ENCODE results near the gene BPIFB2.

The BPIFB2 gene

DNA sequence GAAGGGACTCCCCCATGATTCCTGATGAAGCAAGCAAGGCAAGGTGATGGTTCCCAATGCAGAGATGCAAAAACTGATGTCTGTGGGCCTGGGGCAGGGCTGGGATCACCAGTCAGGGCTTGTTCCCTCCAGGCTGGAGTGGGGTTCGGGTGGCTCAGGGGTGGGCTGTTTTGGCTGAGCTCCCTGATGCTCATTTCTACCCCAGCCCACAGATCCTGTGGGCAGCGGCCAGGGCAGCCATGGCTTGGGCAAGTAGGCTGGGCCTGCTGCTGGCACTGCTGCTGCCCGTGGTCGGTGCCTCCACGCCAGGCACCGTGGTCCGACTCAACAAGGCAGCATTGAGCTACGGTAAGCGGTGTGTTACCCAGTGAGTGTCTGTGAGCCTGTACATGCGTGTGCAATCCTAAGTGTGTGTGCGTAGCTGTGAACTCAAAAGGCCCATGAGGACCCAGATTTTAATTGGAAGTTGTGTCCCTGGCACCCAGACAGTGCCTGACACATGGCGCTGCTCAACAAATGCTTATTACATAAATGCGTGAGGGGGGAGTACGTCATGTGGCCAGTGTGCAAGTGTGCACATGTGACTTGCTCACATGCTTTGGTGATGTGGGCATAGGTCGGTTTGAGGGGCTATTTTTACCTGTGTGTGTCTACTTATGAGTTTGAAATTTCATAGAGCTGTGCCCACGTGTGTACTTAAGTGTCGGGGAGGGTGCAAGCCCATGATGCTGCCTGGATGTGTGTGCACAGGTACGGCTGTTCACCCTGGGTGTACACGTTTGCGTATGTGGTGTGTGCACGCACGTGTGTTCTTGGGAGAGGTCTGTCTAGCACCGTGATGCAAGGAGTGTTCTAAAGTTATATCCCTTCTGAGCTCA, 1.1 kb downstream of the BPIFB2 start:
- DNase-seq: no peak

DNA sequence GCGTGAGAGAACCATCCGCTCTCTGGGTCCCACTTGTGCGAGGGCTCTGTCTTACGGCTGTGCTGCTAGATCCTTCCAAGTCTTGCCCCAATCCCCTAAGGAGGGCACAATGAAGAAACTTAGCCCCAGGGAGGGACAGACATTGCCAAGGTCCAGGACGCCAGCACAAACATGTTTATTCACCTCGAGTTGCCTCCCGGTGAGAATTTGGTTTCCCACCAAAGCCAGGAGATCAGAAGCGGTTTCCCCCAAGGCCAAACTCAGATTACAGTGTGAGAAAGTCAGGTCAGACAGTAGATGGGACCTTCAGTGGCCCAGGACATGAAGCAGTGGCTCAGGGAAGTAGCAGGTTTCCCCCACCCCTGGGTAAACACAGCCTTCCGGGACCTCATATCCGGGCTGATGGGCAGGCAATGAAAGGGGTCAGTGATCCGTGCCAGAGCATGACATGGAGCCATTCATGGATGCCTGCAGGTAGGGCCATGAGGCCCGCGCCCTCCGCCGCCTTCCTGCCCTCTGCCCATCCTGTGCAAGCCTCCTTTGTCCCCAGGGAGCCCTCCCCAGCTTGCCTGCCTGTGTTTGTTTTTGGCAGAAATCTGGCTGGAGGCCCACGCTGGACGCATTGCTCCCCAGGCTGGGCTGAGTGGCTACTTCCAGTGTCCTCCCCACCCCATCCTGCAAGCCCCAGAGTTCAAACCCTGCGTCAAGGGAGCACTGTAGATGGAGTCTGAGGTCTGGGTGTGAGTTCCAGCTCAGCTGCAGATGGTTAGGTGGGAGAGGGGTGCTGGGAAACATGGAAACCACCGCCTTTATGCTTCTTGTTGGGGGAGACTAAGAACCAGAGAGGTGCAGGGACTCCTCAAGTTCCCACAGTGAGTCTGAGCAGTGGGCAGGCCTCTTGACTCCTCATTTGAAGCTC, 2.0 kb downstream of the BPIFB2 start:
- DNase-seq: no peak

DNA sequence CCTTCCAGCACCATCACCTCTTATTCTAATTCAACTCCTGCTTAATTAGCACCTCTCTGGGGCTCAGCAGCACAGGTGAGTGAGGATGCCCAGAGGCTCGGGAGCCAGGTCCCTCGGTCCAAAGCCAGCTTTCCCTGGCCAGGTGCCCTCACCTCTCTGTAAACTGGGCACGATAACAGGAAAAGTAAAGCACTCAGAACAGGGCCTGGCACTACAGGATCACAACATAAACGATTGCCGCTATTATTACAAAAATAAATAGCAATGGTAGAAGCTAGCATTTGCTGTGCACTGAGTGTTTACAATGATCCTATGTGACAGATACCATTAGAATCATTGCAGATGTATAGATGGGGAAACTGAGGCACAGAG, 2.6 kb downstream of the BPIFB2 start:
- no peak for DNase-seq

DNA sequence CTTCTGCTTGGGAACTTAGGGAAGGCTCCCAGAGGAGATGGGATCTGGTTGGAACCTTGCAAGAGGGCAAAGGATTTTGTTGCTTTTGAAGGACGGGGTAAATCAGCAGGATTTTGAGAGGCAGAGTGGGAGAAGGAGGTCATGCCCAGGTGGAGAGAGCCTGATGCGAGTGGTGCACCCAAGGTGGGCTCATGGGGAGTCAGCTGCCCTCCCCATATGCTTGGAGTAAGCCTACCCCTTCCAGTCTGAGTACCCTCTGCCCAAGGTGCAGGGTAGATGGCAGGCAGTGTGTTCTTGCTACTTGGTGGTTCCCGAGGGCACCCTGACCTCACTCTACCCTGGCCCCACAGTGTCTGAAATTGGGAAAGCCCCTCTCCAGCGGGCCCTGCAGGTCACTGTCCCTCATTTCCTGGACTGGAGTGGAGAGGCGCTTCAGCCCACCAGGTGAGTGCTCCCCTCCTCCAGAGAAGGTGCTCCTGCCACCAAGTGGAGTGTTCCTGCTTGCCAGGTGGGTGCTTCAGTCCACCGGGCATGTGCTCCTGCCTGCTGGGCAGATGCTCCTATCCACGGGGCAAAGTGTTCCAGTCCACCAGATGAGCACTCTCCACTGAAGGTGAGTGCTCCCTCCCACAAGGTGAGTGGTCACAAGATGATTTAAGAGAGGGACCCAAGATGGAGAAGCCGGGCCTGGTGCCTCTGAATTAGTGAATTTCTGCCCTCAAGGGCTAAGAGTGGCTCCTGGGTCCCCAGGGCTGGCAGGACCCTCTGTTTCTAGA, 3.4 kb downstream of the BPIFB2 start:
- DNase-seq: no peak

DNA sequence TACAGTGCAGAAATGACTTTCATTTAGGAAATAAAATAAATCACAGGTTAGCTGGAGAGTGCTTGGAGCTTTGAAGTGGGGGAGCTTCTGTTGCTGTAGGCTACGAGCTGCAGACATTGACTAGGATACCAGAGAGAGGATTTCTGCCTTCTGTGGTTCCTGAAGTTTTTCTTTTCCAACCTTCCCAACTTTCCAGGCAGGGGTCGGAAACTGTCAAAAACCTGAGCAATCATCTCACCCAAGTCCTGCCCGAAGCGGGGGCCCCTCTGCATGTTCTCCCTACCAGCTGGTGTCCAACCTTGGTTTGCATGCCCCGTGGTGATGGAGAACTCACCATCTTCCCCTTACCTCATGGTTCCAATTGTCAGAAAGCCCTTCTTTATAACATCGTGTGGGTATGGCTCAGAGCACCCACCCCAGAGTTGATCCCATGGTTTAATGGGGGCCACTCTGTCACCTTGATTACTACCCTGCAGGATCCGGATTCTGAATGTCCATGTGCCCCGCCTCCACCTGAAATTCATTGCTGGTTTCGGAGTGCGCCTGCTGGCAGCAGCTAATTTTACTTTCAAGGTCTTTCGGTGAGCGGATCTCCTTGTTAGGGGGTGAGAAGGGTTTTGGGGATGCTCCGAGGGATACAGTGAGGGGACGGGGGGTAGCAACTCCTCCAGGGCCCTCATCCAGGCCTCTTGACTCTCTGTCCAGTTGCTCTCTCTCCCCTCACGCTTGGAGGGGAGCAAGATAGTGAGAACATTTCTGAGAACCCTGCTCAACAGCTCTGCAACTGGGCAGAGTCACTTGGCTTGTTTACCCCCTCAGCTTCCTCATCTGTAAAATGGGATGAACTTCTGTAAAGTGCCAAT, 5.1 kb downstream of the BPIFB2 start:
- no peak for DNase-seq

DNA sequence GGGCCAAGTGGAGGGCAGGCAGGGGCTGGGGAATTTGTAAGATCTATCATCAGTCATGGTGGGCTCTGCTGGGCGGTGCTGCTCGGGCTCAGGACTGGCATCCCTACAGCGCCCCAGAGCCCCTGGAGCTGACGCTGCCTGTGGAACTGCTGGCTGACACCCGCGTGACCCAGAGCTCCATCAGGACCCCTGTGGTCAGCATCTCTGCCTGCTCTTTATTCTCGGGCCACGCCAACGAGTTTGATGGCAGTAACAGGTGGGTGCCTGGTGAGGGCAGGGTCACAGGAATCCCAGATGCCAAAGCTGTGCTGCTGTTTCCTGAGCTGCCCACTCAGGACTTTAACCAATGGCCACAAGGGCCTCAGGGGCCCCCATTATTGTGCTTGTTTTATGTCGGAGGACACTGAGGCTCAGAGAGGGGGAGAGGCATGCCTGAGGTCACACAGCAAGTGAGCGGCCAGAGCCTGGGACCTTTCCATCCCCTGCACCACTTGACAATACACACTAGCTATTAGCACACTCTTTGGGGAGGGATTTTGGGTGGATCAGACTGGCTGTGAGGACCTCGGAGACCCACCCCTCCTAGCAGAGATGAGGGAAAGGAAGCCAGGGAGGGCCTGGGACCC, 6.3 kb downstream of the BPIFB2 start:
- no peak for DNase-seq

DNA sequence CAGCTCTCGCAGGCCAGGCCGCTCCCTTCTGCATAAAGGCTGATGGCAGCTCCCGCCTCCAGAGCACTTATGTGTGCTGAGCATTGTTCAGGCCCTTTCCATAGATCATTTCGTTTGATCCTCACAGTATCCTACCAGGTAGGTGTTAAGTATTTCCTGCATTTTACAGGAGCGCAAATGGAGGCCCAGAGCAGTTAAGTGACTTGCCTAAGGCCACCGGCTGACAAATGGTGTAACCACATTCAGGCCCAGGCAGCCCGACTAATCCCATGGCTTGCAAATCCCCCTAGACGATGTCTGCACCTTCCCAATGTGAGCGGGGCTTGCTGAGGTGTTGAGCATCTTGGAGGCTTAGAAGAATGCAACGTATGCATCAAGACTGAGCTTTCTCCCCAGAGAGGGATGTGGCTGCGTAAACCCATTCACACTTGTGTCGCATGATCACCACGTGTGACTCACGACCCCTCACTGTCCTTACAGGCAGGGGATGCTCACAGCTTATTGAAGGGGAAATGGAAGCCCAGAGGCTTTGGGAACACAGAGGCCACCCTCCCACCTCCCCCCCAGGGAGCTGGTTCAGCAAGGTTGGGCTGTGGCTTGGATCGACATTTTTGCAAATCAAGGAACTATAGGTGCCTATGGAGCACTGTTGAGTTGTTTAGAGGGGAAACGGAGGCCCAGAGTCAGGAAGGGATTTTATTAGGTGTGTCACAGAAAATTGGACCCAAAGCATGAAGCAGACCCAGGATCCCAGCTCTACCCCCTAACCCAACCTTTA, 7.0 kb downstream of the BPIFB2 start:
- DNase-seq: no peak

DNA sequence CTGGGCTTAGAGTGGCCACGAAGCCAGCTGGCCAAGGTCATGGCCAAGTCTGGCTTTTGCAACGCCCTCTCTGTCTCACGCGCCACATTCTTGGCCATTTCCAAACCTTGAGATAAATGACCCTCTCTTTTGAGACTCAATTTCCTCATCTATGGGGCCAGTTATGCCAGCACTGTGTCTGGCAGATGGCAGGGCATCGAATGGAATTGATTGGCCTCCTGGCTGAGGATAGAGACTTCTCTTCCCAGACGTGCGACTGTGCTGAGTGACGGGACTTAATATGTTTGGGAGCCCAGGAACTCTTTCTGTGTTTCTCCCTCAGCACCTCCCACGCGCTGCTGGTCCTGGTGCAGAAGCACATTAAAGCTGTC, 7.6 kb downstream of the BPIFB2 start:
- DNase-seq: no peak

DNA sequence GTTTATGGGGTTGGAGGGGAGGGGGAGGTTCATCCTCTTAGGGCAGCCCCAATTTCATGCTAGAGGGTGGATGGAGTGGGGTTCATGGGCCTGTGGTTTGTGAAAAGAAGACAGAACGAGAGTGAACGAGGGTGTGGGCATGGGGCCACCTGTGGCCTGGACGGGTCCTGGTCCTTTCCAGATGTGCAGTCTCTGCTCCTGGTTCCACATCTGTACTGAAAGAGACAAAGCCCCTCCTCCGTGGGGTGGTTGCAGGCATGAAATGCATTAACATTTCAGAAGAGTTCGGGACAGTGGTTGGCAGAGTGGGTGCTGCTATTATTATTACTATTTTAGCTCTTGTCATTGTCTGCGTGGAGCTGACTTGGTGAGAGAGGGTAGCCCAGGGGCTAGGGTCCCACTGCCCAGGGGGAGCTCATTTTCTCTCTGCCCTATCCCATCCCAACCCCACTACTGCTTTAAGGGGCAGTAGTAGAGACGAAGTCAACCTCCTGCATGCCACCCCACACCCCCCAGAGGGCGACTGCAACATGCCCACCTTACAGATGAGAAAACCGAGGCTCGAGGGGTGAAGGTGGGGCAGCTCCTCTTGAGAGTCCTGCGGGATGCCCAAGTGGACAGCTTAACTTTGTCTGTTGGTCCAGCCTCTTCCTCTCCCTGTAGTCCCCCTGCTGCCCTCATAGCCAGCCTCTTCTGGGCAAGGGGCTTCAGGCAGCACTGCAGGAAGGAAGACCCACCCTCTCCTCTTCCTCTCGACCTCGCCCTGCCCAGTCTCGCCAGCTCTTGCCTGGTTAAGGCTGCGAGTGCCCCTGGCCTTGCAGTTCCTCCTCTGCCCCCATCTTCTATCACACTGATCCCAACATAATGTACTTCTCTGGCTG, 8.4 kb downstream of the BPIFB2 start:
- no peak for DNase-seq

DNA sequence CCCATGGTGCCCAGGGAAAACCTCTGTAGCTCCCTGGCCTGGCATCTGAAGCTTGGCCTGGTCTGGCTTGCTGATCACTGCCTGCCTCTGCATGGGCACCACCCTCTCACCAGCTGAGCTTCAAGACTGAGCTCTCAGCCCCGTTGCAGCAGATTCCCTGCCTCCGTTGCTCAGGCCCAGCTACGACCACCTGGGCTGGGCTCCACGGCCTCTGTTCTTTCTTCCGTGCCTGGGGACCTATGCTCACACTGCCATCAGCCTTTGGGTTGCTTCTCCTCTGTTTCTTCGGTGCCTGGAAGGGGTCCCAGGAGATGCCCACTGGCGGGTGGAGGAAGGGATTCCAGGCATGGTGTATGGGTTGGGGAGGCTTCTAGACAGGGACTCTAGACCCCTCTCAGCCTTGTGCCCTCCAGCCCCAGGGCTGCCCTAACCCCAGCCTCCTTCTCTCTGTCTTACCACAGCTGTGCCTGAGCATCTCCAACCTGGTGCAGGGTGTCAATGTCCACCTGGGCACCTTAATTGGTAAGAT, 9.1 kb downstream of the BPIFB2 start:
- DNase-seq: no peak

DNA sequence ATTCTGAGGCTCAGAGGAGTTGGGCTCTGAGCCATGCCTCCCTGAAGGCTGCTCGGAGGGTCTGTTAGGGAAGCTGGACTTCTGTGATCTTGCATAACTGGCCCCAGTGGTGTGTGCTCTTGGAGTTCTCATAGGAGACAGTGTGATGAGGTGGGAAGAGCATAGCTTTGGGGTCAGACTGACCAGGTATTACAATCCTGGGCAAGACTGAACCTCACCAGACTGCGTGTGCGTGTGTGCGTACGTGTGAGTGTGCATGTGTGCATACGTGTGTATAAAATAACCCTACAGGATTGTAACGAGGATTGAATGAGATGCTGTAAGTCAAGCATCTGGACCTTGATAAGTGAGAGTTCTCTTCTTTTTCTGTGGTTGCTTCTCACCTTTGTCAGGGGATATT, 10.0 kb downstream of the BPIFB2 start:
- DNase-seq: no peak

DNA sequence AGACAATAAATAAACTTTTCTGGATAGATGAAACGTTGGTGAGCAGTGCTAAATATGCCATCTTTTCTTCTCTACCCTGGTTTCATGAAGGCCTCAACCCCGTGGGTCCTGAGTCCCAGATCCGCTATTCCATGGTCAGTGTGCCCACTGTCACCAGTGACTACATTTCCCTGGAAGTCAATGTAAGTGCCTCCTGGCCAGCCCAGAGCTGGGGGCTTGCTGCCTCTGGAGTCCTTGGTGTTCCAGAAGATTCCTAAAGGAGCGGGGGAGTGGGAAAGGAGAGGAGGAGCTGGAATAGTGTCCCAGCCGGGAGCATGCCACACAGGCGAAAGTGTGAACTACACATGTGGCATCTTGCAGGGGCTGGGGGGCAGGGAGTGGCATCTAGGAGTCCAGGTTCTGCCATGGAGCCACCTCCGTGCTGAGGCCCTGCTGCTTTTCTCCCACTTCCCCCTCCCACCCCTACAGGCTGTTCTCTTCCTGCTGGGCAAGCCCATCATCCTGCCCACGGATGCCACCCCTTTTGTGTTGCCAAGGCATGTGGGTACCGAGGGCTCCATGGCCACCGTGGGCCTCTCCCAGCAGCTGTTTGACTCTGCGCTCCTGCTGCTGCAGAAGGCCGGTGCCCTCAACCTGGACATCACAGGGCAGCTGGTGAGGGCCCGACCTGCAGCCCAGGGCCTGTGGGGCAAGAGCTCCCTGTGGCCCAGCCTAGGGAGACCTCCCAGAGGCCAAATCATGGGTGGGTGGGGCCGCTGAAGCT, 10.8 kb downstream of the BPIFB2 start:
- DNase-seq: no peak

DNA sequence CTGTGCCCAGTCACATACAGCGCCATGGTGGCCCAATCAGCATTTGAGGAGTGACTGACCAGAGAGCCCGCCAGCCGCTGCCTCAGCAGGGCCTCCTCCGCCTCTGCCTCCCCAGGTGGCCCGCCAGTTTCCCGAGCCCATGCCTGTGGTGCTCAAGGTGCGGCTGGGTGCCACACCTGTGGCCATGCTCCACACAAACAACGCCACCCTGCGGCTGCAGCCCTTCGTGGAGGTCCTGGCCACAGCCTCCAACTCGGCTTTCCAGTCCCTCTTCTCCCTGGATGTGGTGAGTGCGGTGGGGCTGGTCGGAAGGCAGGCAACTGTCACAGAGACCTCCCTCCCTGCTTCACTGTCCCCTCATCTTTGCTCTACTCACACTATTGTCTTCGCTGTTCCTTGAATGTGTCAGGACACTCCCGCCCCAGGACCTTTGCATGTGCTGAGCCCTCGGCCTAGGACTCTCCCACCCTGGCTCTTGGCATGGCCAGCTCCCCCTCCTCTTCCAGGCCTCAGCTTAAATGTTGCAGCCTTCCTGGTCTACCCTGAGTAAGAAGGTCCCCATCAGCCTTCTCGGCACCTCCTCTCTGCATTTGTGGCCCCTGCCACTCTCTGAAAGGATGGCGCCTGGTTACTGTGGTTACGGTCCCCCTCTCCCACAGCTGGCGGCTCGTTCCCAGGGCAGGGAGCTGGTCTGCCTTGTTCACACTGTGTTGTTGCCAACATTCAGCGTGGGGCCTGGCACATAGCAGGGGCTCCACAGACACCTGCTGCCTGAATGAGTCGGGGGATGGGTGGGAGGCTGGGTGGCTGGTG, 12.2 kb downstream of the BPIFB2 start:
- no peak for DNase-seq

DNA sequence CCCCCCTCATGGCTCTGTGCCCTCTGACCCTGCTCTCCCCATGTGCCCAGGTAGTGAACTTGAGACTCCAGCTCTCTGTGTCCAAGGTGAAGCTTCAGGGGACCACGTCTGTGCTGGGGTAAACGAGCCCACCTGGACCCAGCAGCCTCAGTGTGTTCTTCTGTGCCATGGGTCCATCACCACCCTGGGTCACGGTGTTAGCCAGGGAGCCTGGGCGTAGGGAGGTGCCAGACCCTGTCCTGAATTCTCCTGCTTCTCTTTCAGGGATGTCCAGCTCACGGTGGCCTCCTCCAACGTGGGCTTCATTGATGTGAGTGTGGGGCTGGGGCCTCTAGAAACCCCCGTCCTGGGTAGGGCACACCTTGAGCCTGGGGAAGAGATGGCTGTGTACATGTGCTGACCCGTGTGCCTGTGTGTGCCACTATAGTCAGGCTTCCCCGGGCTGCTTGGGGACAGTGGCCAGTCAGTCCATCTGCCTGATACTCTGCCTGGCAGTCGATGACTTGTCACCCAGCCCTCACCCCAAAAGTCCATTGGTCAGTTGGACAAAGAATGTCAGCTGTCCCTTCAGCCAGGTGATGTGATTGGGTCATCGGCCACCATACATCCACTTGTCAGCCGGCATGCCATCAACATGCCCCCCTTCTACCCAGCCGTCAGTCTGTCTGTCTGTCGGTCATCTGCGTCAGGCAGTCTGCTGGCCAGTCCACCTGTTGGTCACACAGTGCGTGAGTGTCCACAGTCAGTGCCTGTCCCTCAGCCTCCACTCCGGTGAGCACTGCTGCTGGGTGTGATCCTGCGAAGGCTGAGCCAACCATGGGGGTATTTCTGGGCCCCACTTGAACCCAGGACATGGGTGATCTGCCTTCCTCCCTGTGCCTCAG, 13.0 kb downstream of the BPIFB2 start:
- no peak for DNase-seq

DNA sequence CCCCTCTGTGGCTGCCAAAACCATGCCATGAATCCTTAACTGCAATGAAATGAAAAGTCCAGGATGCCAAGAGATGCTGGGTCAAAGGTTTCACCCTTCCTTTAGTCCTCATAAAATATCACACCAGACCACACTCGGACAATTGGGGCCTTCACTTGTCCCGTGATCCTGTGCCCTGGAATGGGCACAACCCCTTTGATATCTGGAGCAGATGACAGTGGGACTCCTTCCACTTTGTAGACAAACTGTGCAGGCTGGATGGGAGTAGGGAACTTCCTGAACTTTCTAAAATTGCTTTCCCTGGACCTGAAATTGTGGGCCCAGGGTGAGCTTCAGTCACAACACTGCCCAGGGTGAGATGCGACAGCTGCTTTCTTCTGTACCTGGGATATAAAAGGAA, 14.4 kb downstream of the BPIFB2 start:
- no peak for DNase-seq

DNA sequence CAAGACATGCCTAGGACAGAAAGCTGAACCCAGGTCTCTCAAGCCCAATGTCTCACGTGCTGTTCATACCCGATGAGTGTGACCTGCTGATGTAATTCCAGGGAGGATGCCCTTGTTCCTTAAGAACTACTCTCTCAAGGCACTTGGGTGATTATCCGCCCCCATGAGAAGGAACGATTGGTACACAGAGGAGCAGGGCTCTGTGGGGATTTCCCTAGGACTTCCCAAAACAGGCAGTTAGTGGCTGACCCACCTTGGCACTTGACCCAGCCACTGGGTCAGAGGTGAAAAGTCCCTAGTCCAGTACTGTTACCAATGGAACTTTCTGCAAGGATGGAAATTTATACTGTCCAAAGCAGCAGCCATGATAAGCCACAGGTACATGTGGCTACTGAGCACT, 14.8 kb downstream of the BPIFB2 start:
- DNase-seq: no peak

Data from NCI-H345 (cell line).